A549 (cell line): ENCODE measurements around the gene MAP3K8. TPM values are rescaled to one million over a fixed set of nuclear protein-coding genes. Genes with fewer than 3 reads are reported as not detected.
A peak's percentile ranks its signal among the peaks of the same experiment; 100 is the strongest.

Experiments
- ATAC-seq, 2 experiments: fragments of 200-7000 bp in 1 of 2; fragments of >200 bp in 1 of 2; cut with Nextera tagmentation in 1 of 2; cut with Tn5 transposase in 1 of 2; 3 replicates each; pipeline versions ENCODE4 v1.8.0 to v1.9.1; 2018 to 2020; ENCODE audit warnings: mild to moderate bottlenecking in 1 of 2, moderate library complexity in 1 of 2
- CTCF ChIA-PET: fragments of 300-600 bp; sonication (Branson Sonifier 250); formaldehyde crosslinking; extraction: SDS; loops from one replicate; lab custom pipeline; 2021; ENCODE audit warnings: antibody characterized with exemption, inconsistent platforms; lab: Yijun Ruan, JAX
- POLR2A ChIA-PET: fragments of 350-600 bp; formaldehyde crosslinking; extraction: SDS; loops from one replicate; lab custom pipeline; 2021; ENCODE audit warnings: antibody characterized with exemption, inconsistent platforms; lab: Yijun Ruan, JAX
- DNase-seq, 2 experiments: peaks; one replicate each; pipeline versions ENCODE4 v3.0.0 to v3.0.0-alpha.2; 2011 to 2016; ENCODE audit warnings: low read depth in 1 of 2, low spot score in 1 of 2
- FAIRE-seq: peaks from 2 replicates; lab custom pipeline; 2011; peaks lifted over from hg19 to GRCh38; lab: Jason Lieb, UNC
- H3K27ac ChIP-seq, 2 experiments: fragments of >200 bp; sonication (Bioruptor Twin); formaldehyde crosslinking; 3 replicates each; pipeline ENCODE4 v1.5.1; 2016 to 2017
- H3K4me1 ChIP-seq: fragments of >200 bp; sonication (Bioruptor Twin); formaldehyde crosslinking; 3 replicates; pipeline ENCODE4 v1.6.1; 2016
- H3K4me2 ChIP-seq: fragments of >200 bp; sonication (Bioruptor Twin); formaldehyde crosslinking; 3 replicates; pipeline ENCODE4 v1.6.1; 2016
- H3K4me3 ChIP-seq: fragments of >200 bp; sonication (Bioruptor Twin); formaldehyde crosslinking; 3 replicates; pipeline ENCODE4 v1.5.1; 2016
- H3K9me3 ChIP-seq: fragments of >200 bp; sonication (Bioruptor Twin); formaldehyde crosslinking; 3 replicates; pipeline ENCODE4 v1.6.1; 2016
- BCL3 ChIP-seq: fragments of >200 bp; sonication (Bioruptor Twin); formaldehyde crosslinking; IDR thresholded peaks from 3 replicates; pipeline ENCODE4 v1.6.1; 2016
- CEBPB ChIP-seq, 2 experiments: fragments of >200 bp in 1 of 2; sonication (Bioruptor Twin) in 1 of 2; formaldehyde crosslinking in 1 of 2; IDR thresholded peaks; 2 replicates each; pipeline ENCODE4 v1.6.1; 2012 to 2016
- CHD2 ChIP-seq: fragments of 150-350 bp; IDR thresholded peaks from 2 replicates; pipeline ENCODE4 v1.6.1; 2014; ENCODE audit warnings: low read length; ENCODE audit not compliant: partially characterized antibody
- CHD4 ChIP-seq: fragments of 200-600 bp; sonication (generic); IDR thresholded peaks from 2 replicates; pipeline ENCODE4 v1.6.1; 2016; ENCODE audit warnings: antibody characterized with exemption, mild to moderate bottlenecking, borderline replicate concordance
- EHF ChIP-seq: fragments of 250-450 bp; sonication (Bioruptor Pico); IDR thresholded peaks from 2 replicates; pipeline ENCODE4 v1.5.0; 2020; ENCODE audit warnings: mild to moderate bottlenecking
- EP300 ChIP-seq, 2 experiments: fragments of >200 bp; sonication (Bioruptor Twin); formaldehyde crosslinking; IDR thresholded peaks; 2 replicates in 1 of 2; 3 replicates in 1 of 2; pipeline ENCODE4 v1.6.1; 2016 to 2017
- FOSB ChIP-seq: fragments of 250-450 bp; sonication (Bioruptor Pico); IDR thresholded peaks from 2 replicates; pipeline ENCODE4 v1.5.0; 2020; ENCODE audit warnings: mild to moderate bottlenecking, moderate library complexity
- GATA3 ChIP-seq: IDR thresholded peaks from 2 replicates; pipeline ENCODE4 v1.6.1; 2012; ENCODE audit warnings: borderline replicate concordance
- HOXA7 ChIP-seq: fragments of 250-450 bp; sonication (Bioruptor Pico); IDR thresholded peaks from 2 replicates; pipeline ENCODE4 v1.5.0; 2020; ENCODE audit warnings: mild to moderate bottlenecking, moderate library complexity
- JUN ChIP-seq, 2 experiments: fragments of >200 bp; sonication (Bioruptor Twin); formaldehyde crosslinking; IDR thresholded peaks; 2 replicates in 1 of 2; 3 replicates in 1 of 2; pipeline ENCODE4 v1.6.1; 2016 to 2017
- PBX3 ChIP-seq: IDR thresholded peaks from 2 replicates; pipeline ENCODE4 v1.6.1; 2012
- PHF8 ChIP-seq: fragments of 200-600 bp; sonication (generic); IDR thresholded peaks from 2 replicates; pipeline ENCODE4 v1.6.1; 2016; ENCODE audit warnings: low read depth, mild to moderate bottlenecking, antibody characterized with exemption, moderate library complexity, borderline replicate concordance
- POLR2A ChIP-seq: IDR thresholded peaks from 2 replicates; pipeline ENCODE4 v1.6.1; 2012; ENCODE audit warnings: mild to moderate bottlenecking, low read length
- RAD21 ChIP-seq, 2 experiments: fragments of >200 bp in 1 of 2; sonication (Bioruptor Twin) in 1 of 2; formaldehyde crosslinking in 1 of 2; IDR thresholded peaks in 1 of 2; conservative IDR thresholded peaks in 1 of 2; 2 replicates in 1 of 2; 3 replicates in 1 of 2; pipeline ENCODE4 v1.6.1; 2012 to 2018; ENCODE audit warnings: inconsistent platforms in 1 of 2
- RCOR1 ChIP-seq: fragments of 150-350 bp; IDR thresholded peaks from 2 replicates; pipeline ENCODE4 v1.6.1; 2014; ENCODE audit warnings: antibody characterized with exemption, low read length, low read depth
- SMC3 ChIP-seq: fragments of >200 bp; sonication (Bioruptor Twin); formaldehyde crosslinking; IDR thresholded peaks from 3 replicates; pipeline ENCODE4 v1.6.1; 2018; ENCODE audit warnings: inconsistent platforms
- TFCP2L1 ChIP-seq: fragments of 250-450 bp; sonication (Bioruptor Pico); IDR thresholded peaks from 2 replicates; pipeline ENCODE4 v1.5.0; 2021; ENCODE audit warnings: mild to moderate bottlenecking
- USF2 ChIP-seq: fragments of 450-650 bp; IDR thresholded peaks from 2 replicates; pipeline ENCODE4 v1.6.1; 2014; ENCODE audit warnings: antibody characterized with exemption
- ZC3H11A ChIP-seq: fragments of 450-650 bp; IDR thresholded peaks from 2 replicates; pipeline ENCODE4 v1.6.1; 2014; ENCODE audit warnings: antibody characterized with exemption, mild to moderate bottlenecking
- WGBS: methylation state at CpG from one replicate; pipeline ENCODE4 v1.1.6; 2017; ENCODE audit errors: missing lambda C conversion rate; 5-methylcytosine and 5-hydroxymethylcytosine counted together
- polyA plus RNA-seq, 4 experiments: library from polyadenylated mRNA; depleted of rRNA in 3 of 4; stranded (reverse); fragments of >200 nt; fragmentation: RNase III in 1 of 4; extraction: RNeasy Plus Mini Kit Qiagen cat#74134 plus additional on column Dnase treatment in 1 of 4; gene quantifications; 2 replicates in 3 of 4; 3 replicates in 1 of 4; pipeline ENCODE4 v1.2.3, GENCODE V29; 2011 to 2017
- TF ChIP-seq, protein P1 (sequence below): IDR thresholded peaks from 2 replicates; pipeline ENCODE4 v1.6.1; 2012; ENCODE audit warnings: low read depth, borderline replicate concordance
- TF ChIP-seq, protein P2 (sequence below): fragments of 250-450 bp; sonication (Bioruptor Pico); IDR thresholded peaks from 2 replicates; pipeline ENCODE4 v1.5.0; 2020; ENCODE audit warnings: low read depth, mild to moderate bottlenecking, moderate library complexity

The MAP3K8 gene
- polyA plus RNA-seq, 2 of the 4 experiments (the other 2 are of a cell fraction), result 26.4 to 50.8 TPM

DNA sequence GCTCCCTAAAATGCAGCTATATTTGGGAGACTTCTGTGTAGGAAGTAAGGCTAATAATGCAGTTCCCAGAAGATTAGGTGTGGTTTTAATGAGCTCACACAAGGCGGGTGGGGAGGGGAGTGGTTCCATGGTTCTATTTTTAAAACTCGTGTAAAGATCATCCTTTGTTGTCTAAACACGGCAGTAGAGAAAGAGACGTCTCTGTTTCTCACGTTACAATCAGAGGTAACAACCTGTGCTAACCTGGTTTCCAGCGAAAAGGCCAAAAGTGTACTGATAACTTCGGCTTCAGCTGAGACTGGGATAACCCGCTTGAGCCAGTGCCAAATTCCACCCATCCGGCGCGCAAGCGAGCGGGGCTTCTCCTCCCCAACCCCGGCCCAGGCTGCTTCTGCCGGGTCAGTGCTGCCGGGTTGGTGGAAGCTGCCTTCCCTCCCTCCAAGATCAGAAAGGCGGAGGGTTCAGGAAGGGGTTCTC, 2.5 kb upstream of the MAP3K8 start (continued):
- TF ChIP-seq HOXA7 (no peak), RAD21 (conservative IDR thresholded peaks at IDR 0.05 in 1 of 2, IDR thresholded peaks at IDR 0.05 in 1 of 2) (no peak)

GRCh38 chr10:30432622-30433305, 1.2 kb upstream of the MAP3K8 start:
- ATAC-seq, result peak; percentile 0 to 12; a peak in 4 of 6 replicates
- peak; percentile 55 to 77 for DNase-seq
- 0 out of 2 replicates have a peak, but pooled peaks have one; percentile 29 for TF ChIP-seq FOSB (CRISPR knock-in tag)
- TF ChIP-seq ZC3H11A, result no peak
- TF ChIP-seq EHF, result 0 out of 2 replicates have a peak, but pooled peaks have one; percentile 45
- Histone ChIP-seq H3K4me2 (peak overlapping the region; percentile 95), H3K9me3 (no peaks in the 10 kb centered on the region), H3K4me3 (peak overlapping the region; percentile 94), H3K4me1 (peaks cover 47% of the 10 kb centered on the region), H3K27ac (peak overlapping the region; percentile 91 to 97)
- FAIRE-seq, result no peak
- WGBS, result 41% methylated on average over 35 of the region's 35 CpGs
- ChIA-PET CTCF (interaction anchor here (1.1 to 2.2 kb wide), 7 partner anchors 9 to 158 kb away, joined by 3 to 12 read pairs (median 5); no protein-coding TSS in a partner anchor), POLR2A (interaction anchor here (0.9 to 5.1 kb wide), 13 partner anchors 10 to 167 kb away, joined by 3 to 117 read pairs (median 9); no protein-coding TSS in a partner anchor)

DNA sequence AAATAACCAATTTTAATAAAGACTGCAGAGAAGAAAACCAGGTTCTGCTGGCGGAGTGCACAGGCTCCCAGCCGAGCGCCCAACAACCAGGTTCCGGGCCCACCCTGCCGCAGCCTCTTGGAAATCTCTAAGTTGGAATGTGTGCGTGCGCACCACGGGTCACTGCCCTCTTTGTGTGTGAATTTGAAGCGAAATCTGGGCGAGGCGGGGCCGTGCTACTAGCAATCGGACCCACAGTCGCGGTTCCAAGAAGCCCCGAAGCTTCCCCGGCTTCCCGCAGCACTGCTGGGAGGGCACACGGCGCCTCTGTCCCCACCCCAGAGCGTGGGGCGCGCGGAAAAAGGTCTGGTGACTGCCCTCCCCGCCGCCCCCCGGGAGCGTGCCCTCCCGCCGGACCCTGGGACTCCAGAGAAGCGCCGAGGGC, 666 bp upstream of the MAP3K8 start:
- ChIA-PET CTCF (interaction anchor here (0.9 to 2.2 kb wide), 9 partner anchors 9 to 157 kb away, joined by 3 to 12 read pairs (median 5); no protein-coding TSS in a partner anchor), POLR2A (interaction anchor here (0.5 to 5.1 kb wide), 24 partner anchors 10 to 167 kb away, joined by 3 to 117 read pairs (median 6); no protein-coding TSS in a partner anchor)
- DNase-seq (peak; percentile 59 to 90), FAIRE-seq (no peak), ATAC-seq (peak; percentile 66 to 67)
- Histone ChIP-seq H3K9me3 (no peaks in the 10 kb centered on the region), H3K4me2 (peak overlapping the region; percentile 95), H3K4me3 (peak overlapping the region; percentile 94), H3K4me1 (peaks cover 50% of the 10 kb centered on the region), H3K27ac (peak overlapping the region; percentile 91 to 97)
- WGBS, result under 1% methylated on average over 17 of the region's 32 CpGs
- 0 out of 3 replicates have a peak, but pooled peaks have one; percentile 1 for TF ChIP-seq BCL3
- peak in 1 of 2 experiments; percentile 67; a peak in 3 of 5 replicates for TF ChIP-seq JUN (IDR thresholded peaks at IDR 0.05)
- TF ChIP-seq PHF8, result peak; percentile 25; the same call in 1 of the 2 replicates
- TF ChIP-seq RAD21 (conservative IDR thresholded peaks at IDR 0.05 in 1 of 2, IDR thresholded peaks at IDR 0.05 in 1 of 2), result no peak

GRCh38 chr10:30434273-30435072, 489 bp downstream of the MAP3K8 start:
- FAIRE-seq, result no peak
- POLR2A ChIA-PET, result interaction anchor here (0.6 to 5.1 kb wide), 24 partner anchors 8 to 889 kb away, joined by 3 to 117 read pairs (median 6); no protein-coding TSS in a partner anchor
- WGBS, result under 1% methylated on average over 13 of the region's 56 CpGs
- TF ChIP-seq SMC3 (peak; percentile 16; the same call in 1 of the 3 replicates), TFCP2L1 (CRISPR knock-in tag) (0 out of 2 replicates have a peak, but pooled peaks have one; percentile 25), HOXA7 (no peak), POLR2A (peak; percentile 76), FOSB (CRISPR knock-in tag) (peak; percentile 60; the same call in 1 of the 2 replicates), JUN (IDR thresholded peaks at IDR 0.05) (peak; percentile 21 to 40; a peak in 2 of 5 replicates), PBX3 (0 out of 2 replicates have a peak, but pooled peaks have one; percentile 48), CHD4 (no peak), RAD21 (conservative IDR thresholded peaks at IDR 0.05 in 1 of 2, IDR thresholded peaks at IDR 0.05 in 1 of 2) (no peak), GATA3 (peak; percentile 52; the same call in 1 of the 2 replicates), USF2 (0 out of 2 replicates have a peak, but pooled peaks have one; percentile 22), EP300 (IDR thresholded peaks at IDR 0.05) (peak in 1 of 2 experiments; percentile 56; a peak in 1 of 5 replicates), PHF8 (peak; percentile 73; the same call in 1 of the 2 replicates), CEBPB (IDR thresholded peaks at IDR 0.05) (peak; percentile 91 to 96), CHD2 (no peak), RCOR1 (no peak)
- TF ChIP-seq, protein P1, sequence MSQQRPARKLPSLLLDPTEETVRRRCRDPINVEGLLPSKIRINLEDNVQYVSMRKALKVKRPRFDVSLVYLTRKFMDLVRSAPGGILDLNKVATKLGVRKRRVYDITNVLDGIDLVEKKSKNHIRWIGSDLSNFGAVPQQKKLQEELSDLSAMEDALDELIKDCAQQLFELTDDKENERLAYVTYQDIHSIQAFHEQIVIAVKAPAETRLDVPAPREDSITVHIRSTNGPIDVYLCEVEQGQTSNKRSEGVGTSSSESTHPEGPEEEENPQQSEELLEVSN, result no peak
- TF ChIP-seq, protein P2, sequence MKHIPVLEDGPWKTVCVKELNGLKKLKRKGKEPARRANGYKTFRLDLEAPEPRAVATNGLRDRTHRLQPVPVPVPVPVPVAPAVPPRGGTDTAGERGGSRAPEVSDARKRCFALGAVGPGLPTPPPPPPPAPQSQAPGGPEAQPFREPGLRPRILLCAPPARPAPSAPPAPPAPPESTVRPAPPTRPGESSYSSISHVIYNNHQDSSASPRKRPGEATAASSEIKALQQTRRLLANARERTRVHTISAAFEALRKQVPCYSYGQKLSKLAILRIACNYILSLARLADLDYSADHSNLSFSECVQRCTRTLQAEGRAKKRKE, result no peak

More at GRCh38 chr10:30434273-30435072, 489 bp downstream of the MAP3K8 start:
- peak; percentile 73 to 77 for ATAC-seq
- Histone ChIP-seq H3K4me3 (peak overlapping the region; percentile 94), H3K4me1 (peaks cover 58% of the 10 kb centered on the region), H3K27ac (peak overlapping the region; percentile 91 to 97), H3K4me2 (peak overlapping the region; percentile 95), H3K9me3 (no peaks in the 10 kb centered on the region)
- peak; percentile 81 to 90 for DNase-seq
- CTCF ChIA-PET, result interaction anchor here (0.5 to 2.2 kb wide), 15 partner anchors 8 to 156 kb away, joined by 3 to 12 read pairs (median 4); no protein-coding TSS in a partner anchor
